HG03571 (cell line): ENCODE data around the gene IP6K2.
"Not testable (repeated sequence)": the region's sequence is repeated elsewhere in the genome, so short reads cannot be mapped to it uniquely, and the experiment has no call there.

Experiments
- ATAC-seq: cut with Tn5 transposase; IDR thresholded peaks from one replicate; pipeline ENCODE4 v1.9.1; 2021; ENCODE audit not compliant: unreplicated experiment

The IP6K2 gene, protein sequence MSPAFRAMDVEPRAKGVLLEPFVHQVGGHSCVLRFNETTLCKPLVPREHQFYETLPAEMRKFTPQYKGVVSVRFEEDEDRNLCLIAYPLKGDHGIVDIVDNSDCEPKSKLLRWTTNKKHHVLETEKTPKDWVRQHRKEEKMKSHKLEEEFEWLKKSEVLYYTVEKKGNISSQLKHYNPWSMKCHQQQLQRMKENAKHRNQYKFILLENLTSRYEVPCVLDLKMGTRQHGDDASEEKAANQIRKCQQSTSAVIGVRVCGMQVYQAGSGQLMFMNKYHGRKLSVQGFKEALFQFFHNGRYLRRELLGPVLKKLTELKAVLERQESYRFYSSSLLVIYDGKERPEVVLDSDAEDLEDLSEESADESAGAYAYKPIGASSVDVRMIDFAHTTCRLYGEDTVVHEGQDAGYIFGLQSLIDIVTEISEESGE

DNA sequence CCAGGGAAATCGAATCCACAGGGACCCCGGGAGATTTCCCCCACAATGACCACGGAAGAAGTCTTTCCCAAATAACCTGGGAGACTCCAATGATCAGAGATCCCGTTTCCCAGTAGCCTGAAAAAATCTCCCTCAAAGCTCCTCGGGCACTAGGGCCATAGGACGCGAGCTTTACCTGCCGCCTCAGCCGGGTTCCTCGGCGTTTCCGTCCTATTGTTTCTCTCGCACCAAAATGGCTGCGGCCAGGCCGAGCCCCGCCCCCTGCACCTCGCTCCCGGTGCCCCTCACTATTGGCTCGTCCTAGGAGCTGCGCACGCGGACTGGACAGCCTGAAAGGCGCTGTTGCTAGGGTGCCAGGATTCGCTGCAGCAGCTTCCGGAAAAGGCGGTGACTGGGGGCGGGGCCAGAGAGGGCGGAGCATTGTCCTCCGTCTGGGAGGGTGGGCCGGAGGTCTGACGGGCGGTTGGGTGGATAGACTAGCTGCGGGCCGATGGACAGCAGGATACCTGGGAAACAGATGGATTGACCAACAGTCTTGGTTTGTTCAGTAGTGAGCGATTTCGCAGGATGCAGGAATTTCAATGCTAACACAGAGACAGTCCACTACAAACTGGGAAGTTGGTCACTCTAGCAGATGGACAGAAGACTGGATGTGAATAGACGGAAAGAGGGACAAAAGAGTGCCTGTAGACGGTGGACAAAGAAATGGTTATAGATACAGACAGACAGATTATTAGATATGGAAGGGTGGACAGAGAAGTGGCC lies at the start of gene IP6K2:
Gene IP6K2 (minus strand): TSS at position 240 of the 765 bp plus-strand sequence. CDS start 21,930 bp downstream, outside the sequence.
- peak; percentile 94 for ATAC-seq

DNA sequence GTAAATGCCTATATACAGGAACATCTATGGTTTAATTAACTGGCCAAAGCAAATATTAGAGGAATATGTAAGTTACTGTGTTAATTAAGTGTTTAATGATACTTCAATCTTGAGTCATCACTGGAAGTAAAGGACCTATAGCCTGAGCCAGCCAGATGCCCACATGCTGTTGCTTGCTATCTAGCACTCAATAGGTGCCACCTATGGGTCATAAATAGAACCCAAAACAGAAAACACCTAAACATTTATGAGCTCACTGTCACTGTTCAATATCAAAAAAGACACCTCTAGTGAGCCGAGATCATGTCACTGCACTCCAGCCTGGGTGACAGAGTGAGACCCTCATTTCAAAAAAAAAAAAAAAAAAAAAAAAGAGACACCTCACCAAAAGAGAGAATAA lies 48.4 kb upstream of the IP6K2 start:
- no peak for ATAC-seq

DNA sequence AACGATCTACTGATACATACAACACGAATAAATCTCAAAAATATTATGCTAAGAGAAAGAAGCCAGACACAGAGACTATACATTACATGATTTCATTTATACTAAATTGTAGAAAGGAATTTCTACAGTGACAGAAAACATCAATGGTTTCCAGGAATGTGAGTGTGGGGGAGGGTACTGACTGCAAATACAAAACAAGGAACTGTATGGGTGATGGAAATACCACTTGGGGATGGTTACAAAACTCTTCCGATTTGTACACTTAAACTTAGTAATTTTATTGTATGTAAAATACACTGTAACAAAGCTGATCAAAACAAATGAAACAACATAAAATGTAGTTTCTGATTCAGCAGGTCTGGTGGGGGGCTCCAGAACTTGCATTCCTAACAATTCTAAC lies 45.8 kb upstream of the IP6K2 start:
- ATAC-seq: no peak

DNA sequence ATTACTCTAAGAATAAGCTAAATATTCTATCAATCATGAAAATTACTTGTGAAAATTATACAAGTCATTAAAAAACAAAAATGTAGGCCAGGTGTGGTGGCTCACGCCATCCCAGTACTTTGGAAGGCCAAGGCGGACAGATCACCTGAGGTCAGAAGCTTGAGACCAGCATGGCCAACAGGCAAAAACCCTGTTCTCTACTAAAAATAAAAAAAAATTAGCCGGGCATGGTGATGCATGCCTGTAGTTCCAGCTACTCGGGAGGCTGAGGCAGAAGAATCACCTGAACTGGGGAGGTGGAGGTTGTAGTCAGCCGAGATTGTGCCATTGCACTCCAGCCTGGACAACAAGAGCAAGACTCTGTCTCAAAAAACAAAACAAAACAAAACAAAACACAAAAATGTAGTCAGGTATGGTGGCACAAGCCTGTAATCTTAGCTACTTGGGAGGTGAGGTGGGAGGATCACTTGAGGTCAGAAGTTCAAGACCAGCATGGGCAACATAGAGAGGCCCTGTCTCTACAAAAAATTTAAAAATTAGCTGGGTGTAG lies 43.0 kb upstream of the IP6K2 start:
- ATAC-seq: not testable (repeated sequence)

DNA sequence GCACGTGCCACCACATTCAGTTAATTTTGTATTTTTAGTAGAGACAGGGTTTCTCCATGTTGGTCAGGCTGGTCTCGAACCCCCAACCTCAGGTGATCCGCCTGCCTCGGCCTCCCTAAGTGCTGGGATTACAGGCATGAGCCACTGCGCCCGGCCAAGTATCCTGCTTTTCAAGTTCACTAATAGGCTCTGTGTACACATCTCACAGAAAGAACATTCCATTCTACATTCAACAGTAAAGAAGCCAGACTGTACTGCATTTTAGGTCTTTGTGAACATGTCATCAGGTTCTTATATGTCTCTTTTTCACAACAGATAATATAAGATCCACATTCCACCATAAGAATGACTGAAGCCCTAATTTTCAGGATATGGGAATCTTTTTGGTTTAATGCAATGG lies 42.5 kb upstream of the IP6K2 start:
- ATAC-seq: not testable (repeated sequence)

DNA sequence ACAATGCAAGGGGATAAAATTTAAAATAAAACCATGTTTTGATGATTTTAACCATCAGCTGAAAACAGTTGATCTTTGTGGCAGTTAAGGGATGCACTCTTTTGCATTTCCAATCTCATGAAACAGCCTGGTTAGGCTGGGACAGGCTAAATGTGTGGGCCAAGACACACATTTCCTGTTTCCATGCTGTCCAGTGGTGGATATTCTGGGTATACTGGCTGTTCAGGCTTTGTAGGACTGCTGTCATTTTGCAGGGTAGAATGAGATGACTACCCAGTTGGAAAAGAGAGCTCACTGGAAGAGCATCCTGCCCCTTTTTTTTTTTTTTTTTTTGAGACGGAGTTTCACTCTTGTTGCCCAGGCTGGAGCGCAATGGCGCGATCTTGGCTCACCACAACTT lies 42.0 kb upstream of the IP6K2 start:
- no peak for ATAC-seq

DNA sequence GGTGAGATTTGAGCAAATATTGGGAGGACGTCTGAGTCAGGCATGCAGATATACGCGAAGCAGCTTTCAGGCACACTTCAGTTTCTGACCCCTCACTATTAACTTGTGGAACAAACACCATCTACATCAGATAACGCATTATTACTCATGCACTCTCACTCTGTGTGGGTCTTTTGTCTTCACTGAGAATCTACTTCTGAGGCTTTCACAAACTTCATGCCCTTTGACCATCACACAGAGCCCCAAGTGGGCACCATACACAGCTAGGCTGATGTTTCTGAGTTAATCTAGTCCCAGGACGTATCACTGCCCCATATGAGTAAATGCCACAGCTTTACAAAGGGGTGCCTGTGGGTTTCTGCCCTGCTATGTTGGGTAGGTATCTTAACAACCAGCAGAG lies 39.6 kb upstream of the IP6K2 start:
- no peak for ATAC-seq

DNA sequence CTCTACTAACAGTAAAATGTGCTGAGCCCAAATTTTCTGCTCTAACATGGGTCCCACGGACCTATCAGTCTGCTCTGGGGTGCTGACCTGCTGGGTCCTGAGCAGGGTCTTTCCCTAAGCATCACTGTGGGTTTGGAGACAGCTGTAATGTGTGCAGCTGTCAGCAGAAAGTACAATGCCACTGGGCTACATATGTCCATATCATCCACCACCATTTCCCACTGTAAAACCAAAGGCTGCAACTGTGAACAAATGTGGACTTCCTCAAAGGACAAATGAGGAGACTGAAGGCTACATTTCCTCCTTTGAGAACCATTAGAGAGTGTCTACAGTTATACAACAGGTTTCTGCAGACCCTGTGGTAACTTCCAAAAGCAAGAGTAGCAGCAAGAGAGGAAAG lies 33.8 kb upstream of the IP6K2 start:
- no peak for ATAC-seq

DNA sequence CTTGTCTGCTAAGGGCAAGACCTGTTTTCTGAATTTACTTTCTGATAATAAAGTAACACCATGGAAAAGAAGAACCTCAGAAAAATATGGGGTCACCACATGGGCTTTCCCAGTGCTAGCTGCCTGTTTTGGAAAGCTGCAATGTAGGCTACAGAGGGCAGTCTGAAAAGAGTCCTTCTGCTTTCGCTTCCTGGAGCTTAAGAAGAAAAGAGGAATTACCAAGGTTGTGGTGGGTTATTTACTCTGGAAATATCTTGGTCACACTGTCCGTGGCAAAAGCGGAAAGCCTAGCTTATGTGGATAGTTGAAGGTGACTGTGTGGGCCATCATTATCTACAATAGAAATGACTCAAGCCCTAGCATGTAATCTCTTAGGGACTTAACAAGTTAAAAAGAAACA lies 31.7 kb upstream of the IP6K2 start:
- ATAC-seq: no peak

DNA sequence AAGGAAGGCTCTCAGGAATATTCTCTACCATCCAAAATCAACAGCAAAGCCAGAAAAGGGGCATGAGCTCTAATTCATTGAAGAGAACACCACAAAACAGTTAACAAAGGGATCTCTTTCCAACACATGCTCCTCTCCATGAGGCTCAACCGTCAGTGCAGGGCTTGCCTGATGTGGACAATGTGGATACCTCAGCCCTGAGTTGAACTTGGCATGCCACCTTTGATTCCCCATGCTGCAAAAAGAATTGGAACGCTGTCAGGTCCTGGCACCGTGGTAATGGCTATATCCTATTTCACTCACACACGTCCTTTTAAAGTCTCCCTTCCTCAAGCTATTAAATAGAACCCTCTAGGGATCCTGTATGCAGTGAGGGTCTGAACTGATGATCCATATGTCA lies 30.7 kb upstream of the IP6K2 start:
- no peak for ATAC-seq

DNA sequence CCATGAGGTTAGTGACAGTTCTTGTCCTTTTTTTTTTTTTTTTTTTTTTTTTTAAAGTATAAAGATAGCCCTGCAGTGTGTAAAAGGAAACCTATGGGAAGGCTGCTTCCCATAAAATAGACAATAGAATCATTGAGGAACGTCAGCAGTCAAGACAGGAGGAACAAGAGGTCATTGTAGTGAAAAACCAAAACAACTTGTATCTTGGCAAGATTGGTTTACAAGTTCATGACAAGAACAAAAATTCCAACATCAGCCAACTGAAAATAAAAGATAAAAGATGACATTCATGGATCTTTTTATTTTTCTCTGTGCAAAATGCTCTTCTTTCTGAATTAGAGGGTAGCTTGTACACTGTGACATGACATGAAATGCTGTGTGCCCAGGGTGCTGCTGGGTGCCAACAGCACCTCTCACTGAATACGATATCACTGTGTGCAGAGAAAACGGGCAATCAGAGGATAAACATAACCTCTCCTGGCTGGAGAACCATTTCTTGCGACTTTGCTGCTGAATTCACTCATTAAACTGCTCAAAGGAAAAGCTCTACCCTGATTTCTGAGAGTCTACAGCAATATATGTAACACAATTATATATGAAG lies 30.1 kb upstream of the IP6K2 start:
- no peak for ATAC-seq

DNA sequence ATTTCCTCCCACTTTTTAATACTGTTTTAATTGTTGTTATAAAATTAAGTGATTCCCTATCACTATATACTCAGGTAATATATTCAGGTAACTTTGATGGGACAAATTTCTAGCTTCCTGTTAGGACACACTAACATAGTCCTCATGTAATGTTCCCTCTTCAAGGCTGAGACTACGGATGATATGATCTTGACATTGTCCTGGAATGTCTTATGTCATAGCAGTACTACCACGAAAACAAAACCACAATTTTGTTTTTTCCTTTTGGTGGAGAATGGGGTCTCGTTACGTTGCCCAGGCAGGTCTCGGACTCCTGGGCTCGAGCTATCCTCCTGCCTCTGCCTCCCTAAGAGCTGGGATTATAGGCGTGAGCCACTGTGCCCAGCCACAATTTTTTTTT lies 26.8 kb upstream of the IP6K2 start:
- no peak for ATAC-seq

DNA sequence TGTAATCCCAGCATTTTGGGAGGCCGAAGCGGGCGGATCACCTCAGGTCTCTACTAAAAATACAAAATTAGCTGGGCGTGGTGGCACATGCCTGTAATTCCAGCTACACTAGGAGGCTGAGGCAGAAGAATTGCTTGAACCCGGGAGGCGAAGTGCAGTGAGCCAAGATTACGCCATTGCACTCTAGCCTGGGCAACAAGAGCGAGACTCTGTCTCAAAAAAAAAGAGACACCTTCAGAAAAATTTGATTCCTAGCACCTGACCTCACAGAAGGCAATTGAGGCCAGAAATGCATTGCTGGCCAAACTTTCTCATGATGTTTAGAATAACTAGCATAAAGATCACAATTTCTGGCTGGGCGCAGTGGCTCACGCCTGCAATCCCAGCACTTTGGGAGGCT lies 24.2 kb upstream of the IP6K2 start:
- not testable (repeated sequence) for ATAC-seq

DNA sequence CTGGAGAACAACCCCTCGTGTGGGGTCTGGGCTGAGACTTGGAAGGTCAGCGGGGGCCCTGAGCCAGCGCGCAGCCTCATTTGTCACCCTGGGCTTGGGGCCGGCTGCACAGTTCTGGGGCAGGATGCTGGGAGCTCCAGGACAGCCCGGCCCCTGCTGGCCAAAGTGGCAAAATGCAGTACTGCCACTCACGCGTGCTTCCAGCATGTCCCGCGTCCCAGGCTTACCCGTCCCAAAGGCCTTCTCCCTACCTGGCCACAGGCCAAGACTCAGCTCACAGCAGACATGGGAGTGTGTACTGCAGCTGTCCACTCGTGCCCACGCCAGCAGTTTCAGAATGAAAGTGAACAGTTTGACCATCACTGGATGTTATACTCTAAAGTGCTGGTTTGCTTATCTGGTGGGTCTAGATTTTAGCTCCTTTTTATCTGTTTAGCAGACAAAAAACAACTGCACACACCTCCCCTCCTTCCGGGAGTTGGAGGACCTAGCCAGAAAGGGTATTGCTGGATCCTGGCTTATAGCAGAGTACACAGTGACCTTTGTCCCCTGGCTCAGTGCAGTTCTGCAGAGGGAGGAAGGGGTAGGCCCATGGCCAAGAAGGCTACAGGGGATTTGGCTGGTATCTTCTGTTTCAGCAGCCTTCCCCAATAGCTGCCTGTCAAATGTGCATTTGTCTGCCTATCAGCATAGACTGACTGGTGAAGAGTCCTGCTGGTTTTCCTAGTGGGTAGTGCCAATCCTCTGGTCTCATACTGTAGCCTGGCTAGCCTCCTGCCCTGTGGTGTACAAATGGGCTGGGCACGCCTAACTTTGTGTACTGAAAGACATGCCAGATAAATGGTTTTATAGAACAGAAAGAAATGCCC lies 23.2 kb upstream of the IP6K2 start:
- ATAC-seq: peak; percentile 65

DNA sequence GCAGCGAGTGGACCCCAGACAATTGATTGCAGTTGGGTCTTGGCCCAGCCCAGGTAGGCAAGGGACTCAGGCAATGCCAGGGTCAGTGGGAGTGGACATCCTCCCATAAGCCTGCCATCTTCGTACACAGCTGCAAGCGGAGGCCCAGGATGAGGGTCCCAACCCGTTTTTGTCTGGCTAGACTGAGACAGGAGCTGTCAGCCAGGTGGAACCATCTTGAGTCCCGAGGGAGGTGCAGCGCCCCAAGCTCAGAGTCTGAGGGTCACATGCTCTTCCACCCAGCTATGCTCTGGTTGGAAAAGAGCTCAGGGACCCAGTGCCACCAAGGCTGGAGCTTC lies 22.6 kb upstream of the IP6K2 start:
- peak; percentile 42 for ATAC-seq

DNA sequence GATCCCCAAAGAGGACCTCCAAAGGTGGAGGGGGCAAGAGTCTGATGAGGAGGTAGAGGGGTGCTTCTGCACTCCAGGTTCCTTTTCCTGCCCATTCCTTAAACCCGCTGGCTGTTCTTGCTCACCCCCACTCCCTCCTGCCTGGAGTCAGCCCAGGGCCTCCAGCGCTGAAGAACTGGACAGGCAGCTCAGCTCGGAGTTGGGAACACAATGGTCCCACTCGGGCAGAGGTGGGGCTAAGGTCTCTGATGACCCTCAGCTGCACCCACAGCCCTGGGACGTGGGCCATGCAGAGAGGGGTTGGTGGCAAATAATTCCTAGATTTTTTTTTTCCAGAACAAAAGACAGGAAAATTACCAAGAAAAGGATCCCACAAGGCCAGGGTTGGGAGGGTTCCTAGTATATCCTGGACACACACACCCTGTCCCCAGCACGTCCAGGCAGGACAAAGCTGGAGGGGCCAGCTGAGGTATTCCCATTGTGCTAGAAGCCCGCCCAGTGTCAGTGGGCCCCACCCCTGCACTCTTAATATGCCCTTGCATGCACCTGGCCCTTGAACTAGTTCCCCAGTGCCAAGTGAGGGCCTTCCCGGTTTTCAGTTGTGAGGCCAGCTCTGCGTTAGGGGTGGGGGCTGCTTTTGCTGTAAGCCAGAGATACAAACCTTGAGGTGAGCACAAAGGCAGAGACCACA lies 22.1 kb upstream of the IP6K2 start:
- ATAC-seq: no peak

DNA sequence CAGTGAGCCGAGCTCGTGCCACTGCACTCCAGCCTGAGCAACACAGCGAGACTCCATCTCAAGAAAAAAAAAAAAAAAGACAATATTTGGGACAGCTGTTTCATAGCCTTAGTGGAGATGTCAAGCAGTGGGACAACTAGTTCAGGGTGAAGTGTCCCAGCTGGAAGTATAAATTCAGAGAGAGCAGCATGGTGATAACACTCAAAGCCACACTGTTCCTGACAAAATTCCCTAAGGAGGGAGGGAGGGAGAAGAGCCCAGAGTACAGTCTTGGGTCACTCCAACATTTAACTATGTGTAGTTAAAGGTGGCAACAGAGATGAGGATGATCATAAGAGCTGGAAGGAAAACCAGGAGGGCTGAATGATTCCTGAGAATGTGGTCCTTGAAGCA lies 21.1 kb upstream of the IP6K2 start:
- no peak for ATAC-seq

DNA sequence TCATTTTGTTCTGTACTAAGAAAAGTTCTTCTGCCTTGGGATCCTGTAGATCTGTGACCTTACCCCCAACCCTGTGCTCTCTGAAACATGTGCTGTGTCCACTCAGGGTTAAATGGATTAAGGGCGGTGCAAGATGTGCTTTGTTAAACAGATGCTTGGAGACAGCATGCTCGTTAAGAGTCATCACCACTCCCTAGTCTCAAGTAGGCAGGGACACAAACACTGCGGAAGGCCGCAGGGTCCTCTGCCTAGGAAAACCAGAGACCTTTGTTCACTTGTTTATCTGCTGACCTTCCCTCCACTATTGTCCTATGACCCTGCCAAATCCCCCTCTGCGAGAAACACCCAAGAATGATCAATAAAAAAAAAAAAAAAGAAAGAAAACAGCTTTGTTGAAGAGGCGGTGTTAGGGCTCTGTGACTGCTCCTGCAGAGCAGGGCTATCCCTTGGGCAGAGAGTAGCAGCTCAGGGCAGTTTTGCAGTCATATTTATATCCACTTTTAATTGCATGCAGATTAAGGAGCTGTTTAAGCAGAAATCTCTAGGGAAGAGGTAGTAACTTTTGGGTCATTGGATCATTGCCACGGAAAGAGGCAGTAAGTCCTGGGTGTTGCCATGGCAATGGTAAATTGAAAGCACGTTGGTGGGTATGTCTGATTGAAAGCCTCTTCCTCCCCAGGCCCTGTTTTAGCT lies 18.2 kb upstream of the IP6K2 start:
- not testable (repeated sequence) for ATAC-seq

DNA sequence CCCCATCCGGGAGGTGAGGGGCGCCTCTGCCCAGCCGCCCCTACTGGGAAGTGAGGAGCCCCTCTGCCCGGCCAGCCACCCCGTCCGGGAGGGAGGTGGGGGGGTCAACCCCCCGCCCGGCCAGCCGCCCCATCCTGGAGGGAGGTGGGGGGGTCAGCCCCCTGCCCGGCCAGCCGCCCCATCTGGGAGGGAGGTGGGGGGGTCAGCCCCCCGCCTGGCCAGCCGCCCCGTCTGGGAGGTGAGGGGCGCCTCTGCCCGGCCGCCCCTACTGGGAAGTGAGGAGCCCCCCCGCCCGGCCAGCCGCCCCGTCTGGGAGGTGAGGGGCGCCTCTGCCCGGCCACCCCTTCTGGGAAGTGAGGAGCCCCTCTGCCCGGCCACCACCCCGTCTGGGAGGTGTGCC lies 17.5 kb upstream of the IP6K2 start:
- not testable (repeated sequence) for ATAC-seq
